Neural cell (in vitro differentiated cells): ENCODE measurements around the gene ARHGEF40. TPM values are rescaled to one million over a fixed set of nuclear protein-coding genes. Genes with fewer than 3 reads are reported as not detected.

Source experiments
- H2AFZ ChIP-seq: fragments of 200-600, 300-800 bp; sonication (generic), shearing (Covaris generic); 2 replicates; pipeline ENCODE4 v1.6.0; 2014; ENCODE audit warnings: low read depth, mild to moderate bottlenecking, antibody characterized with exemption, low read length, moderate library complexity
- H3F3A ChIP-seq: fragments of 200-600 bp; shearing (Covaris generic); 2 replicates; pipeline ENCODE4 v1.6.1; 2016; ENCODE audit warnings: mild to moderate bottlenecking, moderate library complexity, mixed read lengths, antibody characterized with exemption, low read length; ENCODE audit not compliant: insufficient read depth, poor library complexity, severe bottlenecking
- H3K27ac ChIP-seq: fragments of 200-600, 300-800 bp; sonication (generic), shearing (Covaris generic); 2 replicates; pipeline ENCODE4 v1.5.1; 2014; ENCODE audit warnings: mild to moderate bottlenecking, low read length, moderate library complexity
- H3K27me3 ChIP-seq: fragments of 300-800, 200-600 bp; sonication (generic), shearing (Covaris generic); 2 replicates; pipeline ENCODE4 v1.6.0; 2014; ENCODE audit warnings: mild to moderate bottlenecking, low read depth, low read length, moderate library complexity; ENCODE audit not compliant: insufficient read depth
- H3K36me3 ChIP-seq: fragments of 300-800, 200-600 bp; sonication (generic), shearing (Covaris generic); 2 replicates; pipeline ENCODE4 v1.5.1; 2014; ENCODE audit warnings: mild to moderate bottlenecking, antibody characterized with exemption, low read length, moderate library complexity; ENCODE audit not compliant: insufficient read depth
- H3K4me2 ChIP-seq: fragments of 300-800, 200-600 bp; sonication (generic), shearing (Covaris generic); 2 replicates; pipeline ENCODE4 v1.6.0; 2014; ENCODE audit warnings: mild to moderate bottlenecking, low read length
- H3K4me3 ChIP-seq: fragments of 300-800, 200-600 bp; sonication (generic), shearing (Covaris generic); 2 replicates; pipeline ENCODE4 v1.5.1; 2014; ENCODE audit warnings: mild to moderate bottlenecking, low read length, moderate library complexity
- H3K79me2 ChIP-seq: fragments of 200-600 bp; shearing (Covaris generic); replicated peaks from 2 replicates; pipeline ENCODE4 v1.6.0; 2014; ENCODE audit warnings: mild to moderate bottlenecking, low read length, moderate library complexity; ENCODE audit not compliant: insufficient read depth
- H3K9ac ChIP-seq: fragments of 300-800, 200-600 bp; sonication (generic), shearing (Covaris generic); 2 replicates; pipeline ENCODE4 v1.6.1; 2016; ENCODE audit warnings: mild to moderate bottlenecking, low read length, mixed read lengths
- H3K9me2 ChIP-seq: fragments of 200-600 bp; shearing (Covaris generic); 2 replicates; pipeline ENCODE4 v1.6.1; 2016; ENCODE audit warnings: mild to moderate bottlenecking, low read length, mixed read lengths; ENCODE audit not compliant: insufficient read depth
- H3K9me3 ChIP-seq: fragments of 200-600, 300-800 bp; sonication (generic), shearing (Covaris generic); 2 replicates; pipeline ENCODE4 v1.6.1; 2016; ENCODE audit warnings: mild to moderate bottlenecking, mixed run types, low read length, moderate library complexity, mixed read lengths
- H4K20me1 ChIP-seq: fragments of 200-600 bp; shearing (Covaris generic); 2 replicates; pipeline ENCODE4 v1.6.1; 2016; ENCODE audit warnings: mild to moderate bottlenecking, mixed run types; ENCODE audit not compliant: insufficient read depth
- CTCF ChIP-seq: fragments of 450-650 bp; IDR thresholded peaks from 2 replicates; pipeline ENCODE4 v1.5.1; 2014; ENCODE audit warnings: antibody characterized with exemption, mild to moderate bottlenecking, moderate library complexity; ENCODE audit not compliant: poor library complexity, severe bottlenecking
- EP300 ChIP-seq: fragments of 450-650 bp; conservative IDR thresholded peaks from 2 replicates; pipeline ENCODE4 v1.6.1; 2014; ENCODE audit warnings: antibody characterized with exemption, mild to moderate bottlenecking, moderate library complexity; ENCODE audit not compliant: poor library complexity, severe bottlenecking
- EZH2 ChIP-seq: fragments of 200-600, 300-800 bp; shearing (Covaris generic), sonication (generic); IDR thresholded peaks from 2 replicates; pipeline ENCODE4 v1.6.1; 2014; ENCODE audit warnings: antibody characterized with exemption, low read length, borderline replicate concordance, mild to moderate bottlenecking; ENCODE audit not compliant: insufficient read depth, poor library complexity, severe bottlenecking
- MXI1 ChIP-seq: fragments of 450-650 bp; conservative IDR thresholded peaks from 2 replicates; pipeline ENCODE4 v1.6.1; 2014; ENCODE audit warnings: antibody characterized with exemption, mild to moderate bottlenecking; ENCODE audit not compliant: poor library complexity, severe bottlenecking
- POLR2AphosphoS5 ChIP-seq: IDR thresholded peaks from 2 replicates; pipeline ENCODE4 v1.6.1; 2012
- RAD21 ChIP-seq: fragments of 450-650 bp; conservative IDR thresholded peaks from 2 replicates; pipeline ENCODE4 v1.6.1; 2014; ENCODE audit warnings: antibody characterized with exemption, mild to moderate bottlenecking, moderate library complexity
- SMC3 ChIP-seq: fragments of 450-650 bp; conservative IDR thresholded peaks from 2 replicates; pipeline ENCODE4 v1.6.1; 2014; ENCODE audit warnings: antibody characterized with exemption, mild to moderate bottlenecking, moderate library complexity; ENCODE audit not compliant: poor library complexity
- TAF1 ChIP-seq: IDR thresholded peaks from 2 replicates; pipeline ENCODE4 v1.6.1; 2012; ENCODE audit warnings: low read depth
- polyA plus RNA-seq: library from polyadenylated mRNA; depleted of rRNA; stranded (reverse); fragments of >200 nt; gene quantifications from 2 replicates; pipeline ENCODE4 v1.2.3, GENCODE V29; 2014

Gene ARHGEF40
- polyA plus RNA-seq, 1 donor from 2014 or later: 28.9 TPM

- Histone ChIP-seq H3K36me3 (no peaks in the 10 kb centered on the region), H3K27me3 (no peaks in the 10 kb centered on the region), H3K27ac (no peak overlapping the region), H3K9me2 (no peaks in the 10 kb centered on the region), H3K4me3 (no peak overlapping the region), H3F3A (no peaks in the 10 kb centered on the region), H3K79me2 (no peaks in the 10 kb centered on the region), H3K4me2 (no peak overlapping the region), H3K9me3 (no peaks in the 10 kb centered on the region), H2AFZ (no peak overlapping the region), H4K20me1 (no peaks in the 10 kb centered on the region), H3K9ac (no peak overlapping the region)
- no peak for TF ChIP-seq CTCF
- no peak for TF ChIP-seq POLR2AphosphoS5
- no peak for TF ChIP-seq RAD21
Observed at GRCh38 chr14:21121122-21121521, 51.0 kb downstream of the ARHGEF40 start.

DNA sequence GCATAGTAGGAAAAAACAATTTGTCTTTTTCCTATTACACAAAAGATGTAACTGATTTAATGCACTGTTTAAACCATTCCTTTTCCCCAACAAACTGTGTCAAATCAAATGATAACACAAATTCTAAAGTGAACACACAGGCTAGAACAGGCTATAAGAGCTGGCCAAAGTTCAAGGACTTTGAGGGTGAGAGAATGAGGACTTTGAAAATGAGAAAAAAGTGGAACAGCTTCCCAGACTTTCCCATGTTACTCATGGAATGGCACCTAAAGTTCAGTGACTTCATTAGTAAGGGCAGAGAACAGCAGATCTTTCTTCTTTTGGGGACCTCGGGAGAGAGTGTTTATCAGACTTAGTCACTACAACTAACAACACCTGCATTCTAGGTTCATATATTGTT is 53.3 kb downstream of the ARHGEF40 start:
- Histone ChIP-seq H3K79me2 (no peaks in the 10 kb centered on the region), H2AFZ (no peak overlapping the region), H3F3A (no peaks in the 10 kb centered on the region), H3K27me3 (no peaks in the 10 kb centered on the region), H3K9me3 (no peaks in the 10 kb centered on the region), H3K9me2 (no peaks in the 10 kb centered on the region), H3K27ac (no peak overlapping the region), H4K20me1 (no peaks in the 10 kb centered on the region), H3K9ac (no peak overlapping the region), H3K4me3 (no peak overlapping the region), H3K36me3 (no peaks in the 10 kb centered on the region), H3K4me2 (no peak overlapping the region)
- TF ChIP-seq TAF1 (no peak), SMC3 (no peak), EP300 (no peak), EZH2 (no peak)

GRCh38 chr14:21133901-21134300 is 63.8 kb downstream of the ARHGEF40 start:
- TF ChIP-seq CTCF (no peak), POLR2AphosphoS5 (no peak), RAD21 (no peak), SMC3 (no peak), EZH2 (no peak), TAF1 (no peak), MXI1 (no peak)
- Histone ChIP-seq H3K9me3 (no peaks in the 10 kb centered on the region), H2AFZ (no peak overlapping the region), H3K4me2 (no peak overlapping the region), H3K27me3 (no peaks in the 10 kb centered on the region), H3K9me2 (no peaks in the 10 kb centered on the region), H3K36me3 (no peaks in the 10 kb centered on the region), H3F3A (no peaks in the 10 kb centered on the region), H3K9ac (no peak overlapping the region), H3K4me3 (no peak overlapping the region), H3K27ac (no peak overlapping the region), H3K79me2 (no peaks in the 10 kb centered on the region), H4K20me1 (no peaks in the 10 kb centered on the region)
